Endothelial cell of umbilical vein (primary cell): ENCODE data around the gene EBF4. TPM values are rescaled to one million over a fixed set of nuclear protein-coding genes. Genes with fewer than 3 reads are reported as not detected.

ENCODE experiments used
- BruUV-seq: library from RNA; stranded (reverse); fragments of 400-500 nt; replicated peaks from 2 replicates; lab custom pipeline; 2021; lab: Mats Ljungman, UMichigan
- CTCF ChIA-PET: fragments of 300-600, 350-600 bp; sonication (Branson Sonifier 250); formaldehyde crosslinking; loops from one replicate; lab custom pipeline; 2021; ENCODE audit warnings: antibody characterized with exemption, inconsistent platforms; lab: Charles Lee
- POLR2A ChIA-PET: fragments of 300-600, 350-600 bp; sonication (Branson Sonifier 250); formaldehyde crosslinking; loops from one replicate; lab custom pipeline; 2021; ENCODE audit warnings: antibody characterized with exemption, inconsistent platforms; lab: Charles Lee
- DNase-seq: peaks from one replicate; pipeline ENCODE4 v3.0.0-alpha.2; 2011; ENCODE audit warnings: low read depth, low spot score
- FAIRE-seq: peaks from 2 replicates; lab custom pipeline; 2011; peaks lifted over from hg19 to GRCh38; lab: Jason Lieb, UNC
- H2AFZ ChIP-seq: 2 replicates; pipeline ENCODE4 v1.6.0; 2012; ENCODE audit warnings: low read depth, low read length, control low read depth, inconsistent platforms
- H3K27ac ChIP-seq: 2 replicates; pipeline ENCODE4 v1.5.1; 2011; ENCODE audit warnings: low read depth, mild to moderate bottlenecking, control low read depth, low read length, moderate library complexity; ENCODE audit not compliant: insufficient read depth
- H3K27me3 ChIP-seq, 2 experiments: 2 replicates each; pipeline versions ENCODE4 v1.6.0 to v1.6.1; 2011; ENCODE audit warnings: low read length in 2 of 2, mixed read lengths in 1 of 2; ENCODE audit not compliant: control insufficient read depth in 2 of 2, insufficient read depth in 2 of 2
- H3K36me3 ChIP-seq, 2 experiments: 2 replicates in 1 of 2; 3 replicates in 1 of 2; pipeline ENCODE4 v1.5.1; 2011; ENCODE audit warnings: low read length in 2 of 2, mild to moderate bottlenecking in 1 of 2, moderate library complexity in 1 of 2; ENCODE audit not compliant: control insufficient read depth in 2 of 2, insufficient read depth in 2 of 2; ENCODE audit errors: extremely low read depth in 1 of 2
- H3K4me1 ChIP-seq: 3 replicates; pipeline ENCODE4 v1.5.1; 2011; ENCODE audit warnings: mild to moderate bottlenecking, low read length; ENCODE audit not compliant: control insufficient read depth, insufficient read depth; ENCODE audit errors: extremely low read depth
- H3K4me2 ChIP-seq: 2 replicates; pipeline ENCODE4 v1.6.1; 2011; ENCODE audit warnings: low read length, control low read depth, mixed read lengths; ENCODE audit not compliant: insufficient read depth
- H3K4me3 ChIP-seq, 3 experiments: fragments of 200-600 bp in 1 of 3; sonication (generic), shearing (Covaris generic) in 1 of 3; replicated peaks in 1 of 3; 2 replicates each; pipeline ENCODE4 v1.5.1; 2011 to 2016; ENCODE audit warnings: control low read depth in 3 of 3, low read length in 3 of 3, mild to moderate bottlenecking in 2 of 3, inconsistent platforms in 1 of 3, low read depth in 1 of 3, moderate library complexity in 1 of 3; ENCODE audit not compliant: insufficient read depth in 1 of 3
- H3K79me2 ChIP-seq: 2 replicates; pipeline ENCODE4 v1.6.0; 2012; ENCODE audit warnings: low read length, inconsistent platforms; ENCODE audit not compliant: control insufficient read depth, insufficient read depth
- H3K9ac ChIP-seq: replicated peaks from 2 replicates; pipeline ENCODE3; 2011; ENCODE audit warnings: low read length, control low read depth; ENCODE audit not compliant: insufficient read depth; ENCODE audit errors: extremely low read depth
- H3K9me1 ChIP-seq: replicated peaks from 3 replicates; pipeline ENCODE4 v1.6.0; 2011; ENCODE audit warnings: mild to moderate bottlenecking, low read length; ENCODE audit not compliant: control insufficient read depth, insufficient read depth; ENCODE audit errors: extremely low read depth
- H3K9me3 ChIP-seq: replicated peaks from 2 replicates; pipeline ENCODE4 v1.5.1; 2012; ENCODE audit warnings: low read length, inconsistent platforms; ENCODE audit not compliant: control insufficient read depth, insufficient read depth
- H4K20me1 ChIP-seq: replicated peaks from 2 replicates; pipeline ENCODE3; 2011; ENCODE audit warnings: mild to moderate bottlenecking, low read length; ENCODE audit not compliant: control insufficient read depth, insufficient read depth; ENCODE audit errors: extremely low read depth
- CTCF ChIP-seq, 2 donors: IDR thresholded peaks; 1 replicate in 1 of 2; 2 replicates in 1 of 2; pipeline ENCODE4 v1.5.1; 2011; ENCODE audit warnings: low read length in 2 of 2, mild to moderate bottlenecking in 2 of 2, moderate library complexity in 2 of 2, control low read depth in 1 of 2, inconsistent platforms in 1 of 2, low read depth in 1 of 2; ENCODE audit not compliant: insufficient read depth in 1 of 2; ENCODE audit errors: extremely low read depth in 1 of 2
- EZH2 ChIP-seq: IDR thresholded peaks from 2 replicates; pipeline ENCODE4 v1.6.1; 2012; ENCODE audit warnings: borderline replicate concordance, low read depth, mild to moderate bottlenecking, moderate library complexity, low read length, inconsistent platforms; ENCODE audit not compliant: severe bottlenecking
- FOS ChIP-seq: IDR thresholded peaks from 2 replicates; pipeline ENCODE4 v1.6.1; 2011; ENCODE audit warnings: mild to moderate bottlenecking, low read length, moderate library complexity, borderline replicate concordance; ENCODE audit not compliant: insufficient read depth
- JUN ChIP-seq: IDR thresholded peaks from 2 replicates; pipeline ENCODE4 v1.6.1; 2011; ENCODE audit warnings: borderline replicate concordance, low read depth; ENCODE audit not compliant: insufficient read length, insufficient read depth
- MAX ChIP-seq: IDR thresholded peaks from 2 replicates; pipeline ENCODE4 v1.6.1; 2011; ENCODE audit not compliant: insufficient read depth, insufficient read length
- MYC ChIP-seq: IDR thresholded peaks from one replicate; pipeline ENCODE4 v1.6.1; 2011; ENCODE audit warnings: mild to moderate bottlenecking, low read depth, low read length
- POLR2A ChIP-seq: IDR thresholded peaks from 2 replicates; pipeline ENCODE4 v1.6.1; 2012; ENCODE audit warnings: low read depth, mild to moderate bottlenecking, control low read depth, low read length
- POLR2AphosphoS5 ChIP-seq: IDR thresholded peaks from 2 replicates; pipeline ENCODE4 v1.6.1; 2012; ENCODE audit warnings: low read depth, mild to moderate bottlenecking, control low read depth, low read length, moderate library complexity; ENCODE audit not compliant: insufficient read depth
- dilution Hi-C: fragments of 300-500 bp; cut with MboI; formaldehyde crosslinking; loops from one replicate; pipeline ENCODE4 v1.15.0; 2019; ENCODE audit warnings: low sequenced_read_pairs; ENCODE audit not compliant: extremely low pct_ligation_motif_present
- intact Hi-C: fragments of 100-400 bp; cut with micrococcal nuclease; formaldehyde crosslinking; loops from one replicate; pipeline ENCODE4 v1.10.0; 2022
- polyA plus RNA-seq, 4 experiments: library from polyadenylated mRNA; depleted of rRNA in 3 of 4; stranded (reverse) in 3 of 4; unstranded in 1 of 4; fragments of >200 nt; gene quantifications; 2 replicates each; pipeline versions ENCODE4 v1.2.1 to v1.2.3, GENCODE V29; 2011 to 2012; ENCODE audit warnings: missing spikeins in 1 of 4
- total RNA-seq: library from RNA; stranded (reverse); gene quantifications from 2 replicates; pipeline ENCODE4 v1.2.3, GENCODE V29; 2021

EBF4 gene
- total and polyA plus RNA-seq, 2 donors (not counting 3 experiments of a cell fraction or from before 2014, with no cell fraction given) = 2.7 to 3.4 TPM

DNA sequence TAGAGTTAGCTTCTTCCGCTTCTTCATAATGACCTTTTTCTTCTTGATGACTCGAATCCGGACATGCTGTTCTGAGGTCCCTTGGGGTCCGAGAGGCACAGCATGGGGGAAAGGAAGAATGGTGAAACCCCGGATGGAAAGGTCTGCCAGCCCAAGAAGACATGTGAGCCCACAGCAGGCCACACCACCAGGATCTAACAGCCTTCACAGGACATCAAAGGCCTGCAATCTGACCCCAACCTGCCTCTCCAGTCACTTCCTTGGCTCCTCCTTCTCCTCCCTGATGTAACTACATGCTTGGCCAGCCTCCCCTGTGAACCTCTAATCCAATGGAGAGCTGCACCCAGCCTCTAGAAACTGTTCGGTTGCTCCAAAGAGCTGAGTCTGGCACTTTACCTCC lies 106.2 kb downstream of the EBF4 start:
- Histone ChIP-seq H3K36me3 (no peaks in the 10 kb centered on the region), H3K9me3 (no peaks in the 10 kb centered on the region), H3K4me3 (no peak overlapping the region), H3K9ac (no peak overlapping the region), H3K9me1 (no peaks in the 10 kb centered on the region), H2AFZ (no peak overlapping the region), H3K79me2 (no peaks in the 10 kb centered on the region), H3K4me2 (no peak overlapping the region), H3K27ac (no peak overlapping the region), H3K4me1 (peaks cover 6% of the 10 kb centered on the region), H4K20me1 (no peaks in the 10 kb centered on the region), H3K27me3 (peaks cover 29 to 40% of the 10 kb centered on the region in 2 experiments)
- TF ChIP-seq MYC = no peak
- no peak for TF ChIP-seq POLR2A
- no peak for TF ChIP-seq CTCF (IDR thresholded peaks at IDR 0.05; ENCODE audit: extremely low read depth in 1 of 2, insufficient read depth in 1 of 2, low read depth in 1 of 2, low read length in 2 of 2)
- TF ChIP-seq MAX = no peak
- no peak for TF ChIP-seq FOS
- no peak for TF ChIP-seq POLR2AphosphoS5
- no peak for TF ChIP-seq JUN
- TF ChIP-seq EZH2 = no peak
- no peak for FAIRE-seq
- intact Hi-C loops = no loop called here
- ChIA-PET POLR2A (no interaction called here), CTCF (interaction anchor here (2.7 kb wide), 1 partner anchor 53 kb away, joined by 7 read pairs; no protein-coding TSS in a partner anchor)
- dilution Hi-C loops = no loop called here
- no peak for DNase-seq
- BruUV-seq = no TSS peak
